T-cell (primary cell): ENCODE results near the gene RUBCN. TPM values are rescaled to one million over a fixed set of nuclear protein-coding genes. Genes with fewer than 3 reads are reported as not detected.

Source experiments
- ATAC-seq, 4 experiments: fragments of 200-7000 bp in 3 of 4; fragments of 150-1000 bp in 1 of 4; cut with Tn5 transposase; replicated peaks in 1 of 4; 1 replicate in 3 of 4; 2 replicates in 1 of 4; pipeline ENCODE4 v1.10.0; 2021; ENCODE audit warnings: moderate library complexity in 3 of 4, mild to moderate bottlenecking in 2 of 4, moderate number of reproducible peaks in 1 of 4
- CTCF ChIA-PET, 2 donors: fragments of 300-600 bp; sonication (Branson Sonifier 250); formaldehyde crosslinking; loops; one replicate each; lab custom pipeline; 2022; ENCODE audit warnings: antibody characterized with exemption in 2 of 2; lab: Charles Lee
- POLR2A ChIA-PET, 2 donors: fragments of 300-600 bp; sonication (Branson Sonifier 250); formaldehyde crosslinking; loops; one replicate each; lab custom pipeline; 2022; ENCODE audit warnings: antibody characterized with exemption in 2 of 2; lab: Charles Lee
- DNase-seq, 35 experiments: peaks; one replicate each; pipeline versions ENCODE4 v3.0.0 to v3.0.0-alpha.2; 2013 to 2023
- H3K27ac ChIP-seq: one replicate; pipeline ENCODE4 v1.5.1; 2013; ENCODE audit warnings: low read length
- H3K27me3 ChIP-seq, 2 experiments: replicated peaks in 1 of 2; 1 replicate in 1 of 2; 2 replicates in 1 of 2; pipeline versions ENCODE4 v1.6.1 to v1.7.0; 2013; ENCODE audit warnings: low read length in 1 of 2, mixed read lengths in 1 of 2; ENCODE audit not compliant: control insufficient read depth in 2 of 2, insufficient read depth in 2 of 2; ENCODE audit errors: extremely low read depth in 1 of 2
- H3K36me3 ChIP-seq, 2 donors: 1 replicate in 1 of 2; 2 replicates in 1 of 2; pipeline versions ENCODE4 v1.6.1 to v1.7.0; 2013; ENCODE audit warnings: low read length in 1 of 2; ENCODE audit not compliant: control insufficient read depth in 2 of 2, insufficient read depth in 1 of 2; ENCODE audit errors: extremely low read depth in 1 of 2
- H3K4me1 ChIP-seq, 2 experiments: 1 replicate in 1 of 2; 2 replicates in 1 of 2; pipeline versions ENCODE4 v1.6.1 to v1.7.0; 2013; ENCODE audit warnings: low read length in 2 of 2, mixed read lengths in 1 of 2; ENCODE audit not compliant: insufficient read depth in 2 of 2, control insufficient read depth in 1 of 2; ENCODE audit errors: extremely low read depth in 1 of 2
- H3K4me3 ChIP-seq, 2 donors: 1 replicate in 1 of 2; 2 replicates in 1 of 2; pipeline versions ENCODE4 v1.5.1 to v1.7.0; 2013; ENCODE audit warnings: mild to moderate bottlenecking in 2 of 2, low read length in 1 of 2, moderate library complexity in 1 of 2; ENCODE audit not compliant: control insufficient read depth in 1 of 2; ENCODE audit errors: extremely low read depth in 1 of 2
- H3K9me3 ChIP-seq: 2 replicates; pipeline ENCODE4 v1.7.0; 2013
- H3K27ac Mint-ChIP-seq, 2 donors: one replicate each; pipeline ENCODE4 v1.8.0; 2020 to 2021; ENCODE audit warnings: mild to moderate bottlenecking in 2 of 2, mixed read lengths in 2 of 2
- H3K27me3 Mint-ChIP-seq, 2 donors: one replicate each; pipeline ENCODE4 v1.8.0; 2021 to 2022; ENCODE audit warnings: mixed read lengths in 2 of 2
- H3K36me3 Mint-ChIP-seq: one replicate; pipeline ENCODE4 v1.8.0; 2021; ENCODE audit warnings: mixed read lengths
- H3K4me1 Mint-ChIP-seq, 3 donors: one replicate each; pipeline ENCODE4 v1.8.0; 2020 to 2022; ENCODE audit warnings: mixed read lengths in 3 of 3, mild to moderate bottlenecking in 1 of 3
- H3K4me3 Mint-ChIP-seq, 3 donors: one replicate each; pipeline ENCODE4 v1.8.0; 2020 to 2022; ENCODE audit warnings: mild to moderate bottlenecking in 3 of 3, mixed read lengths in 3 of 3, moderate library complexity in 3 of 3
- H3K9me3 Mint-ChIP-seq, 3 donors: one replicate each; pipeline ENCODE4 v1.8.0; 2020 to 2022; ENCODE audit warnings: mixed read lengths in 3 of 3
- WGBS: methylation state at CpG from one replicate; pipeline ENCODE4 v1.1.5; 2013; ENCODE audit warnings: missing lambda C conversion rate; ENCODE audit not compliant: insufficient coverage; 5-methylcytosine and 5-hydroxymethylcytosine counted together
- total RNA-seq, 35 experiments: library from RNA in 6 of 35; stranded (reverse) in 6 of 35; fragments of 120-200 nt in 1 of 35; gene quantifications; one replicate each; pipeline versions ENCODE4 v1.2.1 to v1.2.4 and lab custom pipeline; 2013 to 2026

The RUBCN gene
- total RNA-seq, 5 donors from 2014 or later (not counting 1 experiment from before 2014, with no cell fraction given): 40.3 to 73.5 (median 64.7) TPM

DNA sequence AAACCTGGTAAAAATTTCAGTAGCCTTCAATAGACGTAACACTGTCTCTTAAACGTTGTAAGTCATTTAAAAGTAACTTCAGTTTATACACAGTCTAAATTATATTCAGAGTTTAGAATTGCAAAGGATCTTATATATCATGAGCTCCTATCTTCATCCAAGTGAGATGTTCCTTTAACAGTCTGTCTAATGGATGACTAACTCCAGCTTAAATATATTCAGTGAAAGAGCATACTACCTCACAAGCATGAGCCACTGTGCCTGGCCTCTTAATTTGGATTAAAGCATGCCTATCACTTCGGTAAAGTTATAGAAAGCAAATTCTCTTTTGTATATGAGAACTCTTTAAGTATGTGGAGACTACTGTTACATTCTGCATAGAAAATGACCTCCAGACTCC is 20.0 kb upstream of the RUBCN start:
- peaks cover 5% of the 10 kb centered on the region for H3K36me3 Mint-ChIP-seq
- no peak for ATAC-seq
- H3K27ac Mint-ChIP-seq: no peak overlapping the region
- H3K9me3 ChIP-seq: no peaks in the 10 kb centered on the region
- no peaks in the 10 kb centered on the region for H3K9me3 Mint-ChIP-seq
- peaks cover 0 to 12% of the 10 kb centered on the region in 2 experiments for H3K4me1 ChIP-seq
- H3K4me3 ChIP-seq: no peak overlapping the region
- H3K36me3 ChIP-seq: peaks cover 0 to 27% of the 10 kb centered on the region in 2 donors
- no peak overlapping the region for H3K4me3 Mint-ChIP-seq
- no peaks in the 10 kb centered on the region for H3K27me3 Mint-ChIP-seq
- no CpG with 5 or more reads among the region's 3 CpGs for WGBS
- H3K27me3 ChIP-seq: no peaks in the 10 kb centered on the region
- POLR2A ChIA-PET: interaction anchor here in 1 of 2 donors (0.7 to 1.0 kb wide), 2 partner anchors 22 to 29 kb away, joined by 3 read pairs; no protein-coding TSS in a partner anchor
- H3K27ac ChIP-seq: no peak overlapping the region
- no peak for DNase-seq
- CTCF ChIA-PET: interaction anchor here in 1 of 2 donors (0.7 kb wide), 1 partner anchor 12 kb away, joined by 4 read pairs; no protein-coding TSS in a partner anchor
- peaks cover 40 to 43% (median 43%) of the 10 kb centered on the region in 3 donors for H3K4me1 Mint-ChIP-seq

- H3K4me1 ChIP-seq: peaks cover 5 to 32% of the 10 kb centered on the region in 2 experiments
- 80% methylated on average over 1 of the region's 3 CpGs for WGBS
- no peak overlapping the region for H3K27ac ChIP-seq
- no peak for ATAC-seq
- ChIA-PET CTCF (interaction anchor here (0.5 to 1.0 kb wide), 4 partner anchors 10 to 25 kb away, joined by 3 to 5 read pairs (median 4); no protein-coding TSS in a partner anchor), POLR2A (interaction anchor here in 1 of 2 donors (0.5 to 0.7 kb wide), 3 partner anchors 12 to 48 kb away, joined by 3 read pairs; no protein-coding TSS in a partner anchor)
- peak in 1 of 35 experiments; percentile 22 for DNase-seq
- no peaks in the 10 kb centered on the region for H3K9me3 Mint-ChIP-seq
- peaks cover 0 to 13% of the 10 kb centered on the region in 2 donors for H3K36me3 ChIP-seq
- no peak overlapping the region for H3K4me3 ChIP-seq
- H3K27me3 ChIP-seq: no peaks in the 10 kb centered on the region
- peak overlapping the region in 1 of 3 donors; percentile 37 for H3K4me3 Mint-ChIP-seq
- H3K36me3 Mint-ChIP-seq: peaks cover 5% of the 10 kb centered on the region
- H3K27ac Mint-ChIP-seq: peak overlapping the region; percentile 6 to 12
- no peaks in the 10 kb centered on the region for H3K27me3 Mint-ChIP-seq
- no peaks in the 10 kb centered on the region for H3K9me3 ChIP-seq
- H3K4me1 Mint-ChIP-seq: peaks cover 62 to 64% (median 64%) of the 10 kb centered on the region in 3 donors
Measured at GRCh38 chr3:197753263-197753662, 16.6 kb upstream of the RUBCN start.

DNA sequence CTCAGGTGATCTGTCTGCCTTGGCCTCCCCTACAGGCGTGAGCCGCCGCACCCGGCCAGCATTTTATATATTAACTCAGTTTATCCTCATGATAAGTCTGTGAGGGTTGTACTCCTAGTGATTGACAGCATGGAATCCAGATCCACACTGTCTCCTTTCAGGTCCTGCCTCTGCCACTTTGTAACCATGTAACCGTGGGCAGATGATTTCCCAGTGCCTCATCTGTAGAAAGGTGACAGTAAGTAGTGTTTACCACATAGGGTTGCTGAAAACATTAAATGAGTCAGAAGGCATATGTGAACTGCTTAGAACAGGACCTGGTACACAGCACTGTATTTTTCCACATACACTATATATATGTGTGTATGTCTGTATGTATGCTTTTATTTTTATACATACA is 15.4 kb upstream of the RUBCN start:
- H3K9me3 ChIP-seq: no peaks in the 10 kb centered on the region
- Mint-ChIP-seq H3K4me3 (peak overlapping the region; percentile 65 to 95 (median 67)), H3K36me3 (peaks cover 5% of the 10 kb centered on the region), H3K4me1 (peaks cover 63 to 65% (median 65%) of the 10 kb centered on the region in 3 donors), H3K27ac (peak overlapping the region; percentile 78 to 85), H3K9me3 (no peaks in the 10 kb centered on the region), H3K27me3 (no peaks in the 10 kb centered on the region)
- ATAC-seq (no peak), DNase-seq (no peak)
- no peak overlapping the region for H3K4me3 ChIP-seq
- peaks cover 5 to 32% of the 10 kb centered on the region in 2 experiments for H3K4me1 ChIP-seq
- no peak overlapping the region for H3K27ac ChIP-seq
- ChIA-PET CTCF (no interaction called here), POLR2A (no interaction called here)
- peaks cover 0 to 8% of the 10 kb centered on the region in 2 donors for H3K36me3 ChIP-seq
- 100% methylated on average over 1 of the region's 5 CpGs for WGBS
- no peaks in the 10 kb centered on the region for H3K27me3 ChIP-seq

DNA sequence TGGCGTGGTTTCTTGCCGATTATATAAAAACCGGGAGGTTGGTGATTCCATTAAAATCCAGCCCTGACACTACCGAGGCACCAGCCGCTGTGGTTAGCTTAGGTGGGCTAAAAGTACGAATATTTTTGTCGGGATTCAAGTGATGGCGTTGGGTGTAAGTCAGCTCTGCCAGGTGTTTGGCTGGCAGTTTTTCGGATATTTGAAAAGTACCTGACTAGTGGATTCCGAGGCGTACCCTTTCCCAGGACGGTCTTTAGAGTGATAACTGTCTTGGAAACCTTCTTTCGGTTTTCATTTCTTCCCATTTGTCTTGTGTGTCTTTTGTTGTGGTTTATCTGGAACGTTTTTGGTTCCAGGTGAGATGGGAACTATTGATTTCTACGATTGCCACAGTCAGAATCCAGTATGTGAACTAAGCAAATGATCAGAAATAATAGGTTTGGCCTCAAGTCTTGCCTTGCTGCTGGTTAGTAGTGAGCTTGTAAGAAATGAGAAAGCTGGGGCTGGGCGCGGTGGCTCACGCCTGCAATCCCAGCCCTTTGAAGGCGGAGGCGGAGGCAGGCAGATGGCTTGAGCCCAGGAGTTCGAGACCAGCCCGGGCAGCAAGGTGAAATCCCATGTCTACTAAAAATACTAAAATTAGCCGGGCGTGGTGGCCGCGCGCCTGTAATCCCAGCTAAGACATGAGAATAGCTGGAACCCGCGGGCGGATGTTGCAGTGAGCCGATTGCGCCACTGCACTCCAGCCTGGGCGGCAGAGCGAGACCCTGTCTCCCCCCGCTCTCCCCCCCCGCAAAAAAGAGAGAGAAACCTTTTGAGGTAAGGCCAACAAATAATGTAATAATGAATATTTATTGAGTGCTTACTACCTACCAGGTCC is 14.4 kb upstream of the RUBCN start:
- ATAC-seq (no peak), DNase-seq (peak in 22 of 35 experiments; percentile 3 to 47 (median 16))
- Histone ChIP-seq H3K27me3 (no peaks in the 10 kb centered on the region), H3K4me1 (peaks cover 5 to 32% of the 10 kb centered on the region in 2 experiments), H3K36me3 (no peaks in the 10 kb centered on the region), H3K9me3 (no peaks in the 10 kb centered on the region), H3K27ac (peak overlapping the region; percentile 68), H3K4me3 (peak overlapping the region; percentile 63 to 78)
- POLR2A ChIA-PET: interaction anchor here (0.6 to 1.5 kb wide), 2 partner anchors 32 to 39 kb away, joined by 4 to 10 read pairs; no protein-coding TSS in a partner anchor
- no peaks in the 10 kb centered on the region for H3K9me3 Mint-ChIP-seq
- no peaks in the 10 kb centered on the region for H3K27me3 Mint-ChIP-seq
- peaks cover 1% of the 10 kb centered on the region for H3K36me3 Mint-ChIP-seq
- H3K4me3 Mint-ChIP-seq: peak overlapping the region; percentile 92 to 95 (median 93)
- peaks cover 53 to 60% (median 56%) of the 10 kb centered on the region in 3 donors for H3K4me1 Mint-ChIP-seq
- peak overlapping the region; percentile 96 to 97 for H3K27ac Mint-ChIP-seq
- CTCF ChIA-PET: interaction anchor here in 1 of 2 donors (0.7 to 1.3 kb wide), 5 partner anchors 27 to 76 kb away, joined by 3 to 6 read pairs (median 4); partner anchors contain the start of gene LRCH3
- WGBS: 4% methylated on average over 13 of the region's 36 CpGs

GRCh38 chr3:197750396-197750831 is 13.7 kb upstream of the RUBCN start:
- H3K9me3 Mint-ChIP-seq: no peaks in the 10 kb centered on the region
- peak overlapping the region; percentile 68 for H3K27ac ChIP-seq
- peak overlapping the region; percentile 96 to 97 for H3K27ac Mint-ChIP-seq
- ChIA-PET CTCF (interaction anchor here (0.6 to 1.3 kb wide), 7 partner anchors 20 to 199 kb away, joined by 3 to 6 read pairs (median 4); partner anchors contain the start of gene LRCH3 (in 1 of the 2)), POLR2A (interaction anchor here in 1 of 2 donors (1.5 kb wide), 1 partner anchor 38 kb away, joined by 10 read pairs; no protein-coding TSS in a partner anchor)
- no peaks in the 10 kb centered on the region for H3K27me3 Mint-ChIP-seq
- H3K9me3 ChIP-seq: no peaks in the 10 kb centered on the region
- DNase-seq: peak; percentile 23 to 79 (median 52)
- ATAC-seq: peak; percentile 43 to 57 (median 48)
- peak overlapping the region; percentile 92 to 95 (median 93) for H3K4me3 Mint-ChIP-seq
- peaks cover 5 to 32% of the 10 kb centered on the region in 2 experiments for H3K4me1 ChIP-seq
- 0% methylated on average over 41 of the region's 43 CpGs for WGBS
- no peaks in the 10 kb centered on the region for H3K36me3 Mint-ChIP-seq
- H3K4me1 Mint-ChIP-seq: peaks cover 49 to 56% (median 51%) of the 10 kb centered on the region in 3 donors
- H3K4me3 ChIP-seq: peak overlapping the region; percentile 63 to 78
- no peaks in the 10 kb centered on the region for H3K27me3 ChIP-seq
- no peaks in the 10 kb centered on the region for H3K36me3 ChIP-seq
